ENCODE results near the gene RPL28. TPM values are rescaled to one million over a fixed set of nuclear protein-coding genes. Genes with fewer than 3 reads are reported as not detected.

Gene RPL28
- total and polyA plus RNA-seq, 2 donors (not counting 3 experiments of a cell fraction or from before 2014, with no cell fraction given): 1,872 to 3,435 TPM

GRCh38 chr19:55444646-55445045 is 58.9 kb downstream of the RPL28 start:
- H2AFZ ChIP-seq (ENCODE audit: low read depth, low read length): no peak overlapping the region
- H3K4me3 ChIP-seq (replicated peaks in 1 of 3; ENCODE audit: insufficient read depth in 1 of 3, low read depth in 1 of 3, low read length in 3 of 3): no peak overlapping the region
- H3K27me3 ChIP-seq (ENCODE audit: control insufficient read depth in 2 of 2, insufficient read depth in 2 of 2, low read length in 2 of 2): peaks cover 41 to 42% of the 10 kb centered on the region in 2 experiments
- no TSS peak for BruUV-seq (replicated peaks)
- no peak for DNase-seq (ENCODE audit: low read depth, low spot score)
- no peak overlapping the region for H3K4me2 ChIP-seq (ENCODE audit: insufficient read depth, low read length)
- H3K9ac ChIP-seq (replicated peaks; ENCODE audit: extremely low read depth, insufficient read depth, low read length): no peak overlapping the region
- H3K4me1 ChIP-seq (ENCODE audit: control insufficient read depth, extremely low read depth, insufficient read depth, low read length): no peaks in the 10 kb centered on the region
- TF ChIP-seq EZH2 (IDR thresholded peaks at IDR 0.05; ENCODE audit: borderline replicate concordance, low read depth, low read length, severe bottlenecking) (no peak), CTCF (IDR thresholded peaks at IDR 0.05; ENCODE audit: extremely low read depth in 1 of 2, insufficient read depth in 1 of 2, low read depth in 1 of 2, low read length in 2 of 2) (no peak), FOS (IDR thresholded peaks at IDR 0.05; ENCODE audit: borderline replicate concordance, insufficient read depth, low read length) (no peak), POLR2A (IDR thresholded peaks at IDR 0.05; ENCODE audit: low read depth, low read length) (no peak), JUN (IDR thresholded peaks at IDR 0.05; ENCODE audit: borderline replicate concordance, insufficient read depth, insufficient read length, low read depth) (no peak), POLR2AphosphoS5 (IDR thresholded peaks at IDR 0.05; ENCODE audit: insufficient read depth, low read depth, low read length) (no peak), GATA2 (IDR thresholded peaks at IDR 0.05; ENCODE audit: insufficient read depth, insufficient read length, low read depth, low read length) (no peak), MAX (IDR thresholded peaks at IDR 0.05; ENCODE audit: insufficient read depth, insufficient read length) (no peak), MYC (IDR thresholded peaks at IDR 0.05; ENCODE audit: low read depth, low read length) (no peak)
- no peaks in the 10 kb centered on the region for H3K79me2 ChIP-seq (ENCODE audit: control insufficient read depth, insufficient read depth, low read length)
- no peaks in the 10 kb centered on the region for H3K36me3 ChIP-seq (ENCODE audit: control insufficient read depth in 2 of 2, extremely low read depth in 1 of 2, insufficient read depth in 2 of 2, low read length in 2 of 2)
- no peak for FAIRE-seq
- ChIA-PET POLR2A (no interaction called here), CTCF (interaction anchor here (0.9 to 1.2 kb wide), 3 partner anchors 23 to 303 kb away, joined by 3 to 6 read pairs (median 3); no protein-coding TSS in a partner anchor)
- dilution Hi-C loops (cut with MboI; ENCODE audit: extremely low pct_ligation_motif_present, low sequenced_read_pairs) (no loop called here), intact Hi-C loops (cut with micrococcal nuclease) (no loop called here)
- H3K9me3 ChIP-seq (replicated peaks; ENCODE audit: control insufficient read depth, insufficient read depth, low read length): no peaks in the 10 kb centered on the region
- H3K27ac ChIP-seq (ENCODE audit: insufficient read depth, low read depth, low read length): no peak overlapping the region
- no peaks in the 10 kb centered on the region for H3K9me1 ChIP-seq (replicated peaks; ENCODE audit: control insufficient read depth, extremely low read depth, insufficient read depth, low read length)
- no peaks in the 10 kb centered on the region for H4K20me1 ChIP-seq (replicated peaks; ENCODE audit: control insufficient read depth, extremely low read depth, insufficient read depth, low read length)
